Neural progenitor cell (in vitro differentiated cells): ENCODE measurements around the gene H3-3A. TPM values are rescaled to one million over a fixed set of nuclear protein-coding genes. Genes with fewer than 3 reads are reported as not detected.

Experiments used
- DNase-seq: peaks from one replicate; pipeline ENCODE4 v3.0.0-alpha.2; 2016; ENCODE audit warnings: low spot score
- H2AFZ ChIP-seq: fragments of 200-600 bp; sonication (generic); replicated peaks from 2 replicates; pipeline ENCODE4 v1.6.1; 2016; ENCODE audit warnings: antibody characterized with exemption
- H3F3A ChIP-seq: fragments of 200-600 bp; sonication (generic); 2 replicates; pipeline ENCODE4 v1.6.1; 2016; ENCODE audit warnings: antibody characterized with exemption, low read depth
- H3K27ac ChIP-seq: fragments of 200-600 bp; sonication (generic); 2 replicates; pipeline ENCODE4 v1.5.1; 2016; ENCODE audit warnings: mild to moderate bottlenecking
- H3K27me3 ChIP-seq: fragments of 200-600 bp; sonication (generic); 2 replicates; pipeline ENCODE4 v1.6.1; 2016; ENCODE audit warnings: mild to moderate bottlenecking, moderate library complexity
- H3K36me3 ChIP-seq: fragments of 200-600 bp; sonication (generic); 2 replicates; pipeline ENCODE4 v1.5.1; 2016
- H3K4me1 ChIP-seq: fragments of 200-600 bp; sonication (generic); 2 replicates; pipeline ENCODE4 v1.6.1; 2016; ENCODE audit warnings: mixed run types
- H3K4me2 ChIP-seq: fragments of 200-600 bp; sonication (generic); 2 replicates; pipeline ENCODE4 v1.6.1; 2016
- H3K4me3 ChIP-seq: fragments of 200-600 bp; sonication (generic); 2 replicates; pipeline ENCODE4 v1.5.1; 2016
- H3K79me2 ChIP-seq: fragments of 200-600 bp; sonication (generic); 2 replicates; pipeline ENCODE4 v1.6.1; 2016; ENCODE audit warnings: low read depth
- H3K9ac ChIP-seq: fragments of 200-600 bp; sonication (generic); 2 replicates; pipeline ENCODE4 v1.6.1; 2016
- H3K9me3 ChIP-seq: fragments of 200-600 bp; sonication (generic); 2 replicates; pipeline ENCODE4 v1.5.1; 2016; ENCODE audit warnings: low read depth
- H4K20me1 ChIP-seq: fragments of 200-600 bp; sonication (generic); 2 replicates; pipeline ENCODE4 v1.6.1; 2016; ENCODE audit warnings: low read depth
- H3K27ac Mint-ChIP-seq: 3 replicates; pipeline ENCODE4 v1.8.0; 2021; ENCODE audit warnings: mixed read lengths
- H3K27me3 Mint-ChIP-seq: 2 replicates; pipeline ENCODE4 v1.8.0; 2022; ENCODE audit warnings: low read depth, mild to moderate bottlenecking, inconsistent platforms, moderate library complexity, mixed read lengths; ENCODE audit not compliant: insufficient read depth
- H3K36me3 Mint-ChIP-seq: 3 replicates; pipeline ENCODE4 v1.8.0; 2021; ENCODE audit warnings: mixed read lengths
- H3K4me1 Mint-ChIP-seq: 3 replicates; pipeline ENCODE4 v1.8.0; 2021; ENCODE audit warnings: mixed read lengths
- H3K4me3 Mint-ChIP-seq: 3 replicates; pipeline ENCODE4 v1.8.0; 2021; ENCODE audit warnings: mild to moderate bottlenecking, moderate library complexity, mixed read lengths
- H3K9me3 Mint-ChIP-seq: 3 replicates; pipeline ENCODE4 v1.8.0; 2020; ENCODE audit warnings: mixed read lengths
- CTCF ChIP-seq: fragments of 200-600 bp; sonication (generic); IDR thresholded peaks from 2 replicates; pipeline ENCODE4 v1.5.1; 2017; ENCODE audit warnings: antibody characterized with exemption, mild to moderate bottlenecking
- EZH2 ChIP-seq: fragments of 200-600 bp; sonication (generic); IDR thresholded peaks from 2 replicates; pipeline ENCODE4 v1.6.1; 2017; ENCODE audit warnings: antibody characterized with exemption, mild to moderate bottlenecking, moderate library complexity
- EZH2phosphoT487 ChIP-seq: fragments of 200-600 bp; sonication (generic); IDR thresholded peaks from 2 replicates; pipeline ENCODE4 v1.6.1; 2017; ENCODE audit warnings: antibody characterized with exemption
- total RNA-seq: library from RNA; depleted of rRNA; stranded (reverse); fragments of >200 nt; gene quantifications from 2 replicates; pipeline ENCODE4 v1.2.3, GENCODE V29; 2015; ENCODE audit warnings: low replicate concordance

The H3-3A gene
- total RNA-seq, 1 donor from 2014 or later: 1,689 TPM

- DNase-seq: no peak
- Histone ChIP-seq H3K27ac (no peak overlapping the region), H3K9ac (no peak overlapping the region), H3K36me3 (no peaks in the 10 kb centered on the region), H3K27me3 (no peaks in the 10 kb centered on the region), H4K20me1 (no peaks in the 10 kb centered on the region), H3K4me2 (no peak overlapping the region), H2AFZ (no peak overlapping the region), H3K4me3 (no peak overlapping the region), H3K9me3 (no peaks in the 10 kb centered on the region), H3K79me2 (no peaks in the 10 kb centered on the region), H3K4me1 (no peaks in the 10 kb centered on the region), H3F3A (no peaks in the 10 kb centered on the region)
- TF ChIP-seq EZH2 (no peak), CTCF (no peak), EZH2phosphoT487 (no peak)
- Mint-ChIP-seq H3K27me3 (peaks cover 9% of the 10 kb centered on the region), H3K4me1 (no peaks in the 10 kb centered on the region), H3K4me3 (no peak overlapping the region), H3K9me3 (no peaks in the 10 kb centered on the region), H3K36me3 (peaks cover 1% of the 10 kb centered on the region), H3K27ac (no peak overlapping the region)
Measured at GRCh38 chr1:226027538-226028217, 34.8 kb upstream of the H3-3A start.

GRCh38 chr1:226029093-226029496, 33.4 kb upstream of the H3-3A start:
- Histone ChIP-seq H3K27ac (no peak overlapping the region), H3K4me3 (no peak overlapping the region), H3K4me2 (no peak overlapping the region), H3K9ac (no peak overlapping the region), H4K20me1 (no peaks in the 10 kb centered on the region), H3K9me3 (no peaks in the 10 kb centered on the region), H3K4me1 (no peaks in the 10 kb centered on the region), H2AFZ (no peak overlapping the region), H3K36me3 (no peaks in the 10 kb centered on the region), H3F3A (no peaks in the 10 kb centered on the region), H3K27me3 (no peaks in the 10 kb centered on the region), H3K79me2 (no peaks in the 10 kb centered on the region)
- H3K4me3 Mint-ChIP-seq: no peak overlapping the region
- DNase-seq: no peak
- no peaks in the 10 kb centered on the region for H3K9me3 Mint-ChIP-seq
- H3K27ac Mint-ChIP-seq: no peak overlapping the region
- H3K4me1 Mint-ChIP-seq: no peaks in the 10 kb centered on the region
- no peak for TF ChIP-seq CTCF
- no peak for TF ChIP-seq EZH2phosphoT487
- TF ChIP-seq EZH2: no peak
- H3K36me3 Mint-ChIP-seq: peaks cover 1% of the 10 kb centered on the region
- peaks cover 9% of the 10 kb centered on the region for H3K27me3 Mint-ChIP-seq

- Mint-ChIP-seq H3K36me3 (peaks cover 1% of the 10 kb centered on the region), H3K4me3 (no peak overlapping the region), H3K27ac (no peak overlapping the region), H3K27me3 (peaks cover 9% of the 10 kb centered on the region), H3K9me3 (no peaks in the 10 kb centered on the region), H3K4me1 (no peaks in the 10 kb centered on the region)
- H3K9me3 ChIP-seq: no peaks in the 10 kb centered on the region
- H3K27ac ChIP-seq: no peak overlapping the region
- TF ChIP-seq EZH2phosphoT487: no peak
- no peak for TF ChIP-seq EZH2
- no peak for TF ChIP-seq CTCF
- no peak overlapping the region for H2AFZ ChIP-seq
- no peaks in the 10 kb centered on the region for H3K27me3 ChIP-seq
- no peak overlapping the region for H3K9ac ChIP-seq
- no peaks in the 10 kb centered on the region for H4K20me1 ChIP-seq
- no peak overlapping the region for H3K4me3 ChIP-seq
- H3K79me2 ChIP-seq: no peaks in the 10 kb centered on the region
- H3K4me2 ChIP-seq: no peak overlapping the region
- H3F3A ChIP-seq: no peaks in the 10 kb centered on the region
- H3K36me3 ChIP-seq: no peaks in the 10 kb centered on the region
- no peaks in the 10 kb centered on the region for H3K4me1 ChIP-seq
- DNase-seq: no peak
Measured at GRCh38 chr1:226029568-226030225, 32.8 kb upstream of the H3-3A start.
